ENCODE measurements around the gene FER.

The FER gene

DNA sequence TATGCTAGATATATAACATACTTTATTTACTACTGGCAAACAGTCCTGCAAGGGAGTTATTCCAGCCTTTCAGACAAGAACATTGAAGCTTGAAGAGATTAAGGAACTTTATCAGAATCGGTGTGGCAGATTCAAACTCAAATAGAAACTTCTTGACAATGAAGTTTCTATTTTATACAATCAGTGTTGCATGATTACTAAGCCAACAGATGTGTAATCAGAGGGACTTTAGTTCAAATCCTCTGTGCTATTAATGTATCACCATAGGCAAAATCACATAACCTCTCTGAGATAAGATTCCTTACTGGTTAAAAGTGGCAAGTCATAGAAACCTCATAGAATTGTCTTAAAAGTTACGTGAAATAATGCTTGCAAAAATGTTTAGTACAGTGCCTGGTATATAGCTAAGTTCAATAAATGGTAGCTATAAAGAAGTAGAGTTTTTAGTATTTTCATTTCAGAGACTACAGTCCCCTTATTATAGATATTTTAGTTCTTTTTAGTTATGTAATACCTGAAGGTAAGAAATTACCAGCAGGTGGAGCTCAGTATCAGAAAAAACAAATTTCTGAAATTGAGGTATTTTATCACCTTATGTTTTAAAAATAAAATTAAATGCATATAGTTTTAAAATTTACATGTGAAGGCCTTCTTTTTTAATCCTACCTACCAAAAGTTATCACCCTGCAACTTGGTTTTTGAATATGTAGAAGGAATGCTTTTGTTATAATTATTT, 172.1 kb downstream of the FER start:
- peak; percentile 22 for DNase-seq (ENCODE audit: low spot score)
- in situ Hi-C loops (cut with MboI; ENCODE audit: low pct_unique_long_range_greater_than_20kb, low sequenced_read_pairs, unreplicated experiment), result loop anchor here (25.0 kb wide), 3 partner anchors 232 to 543 kb away; no protein-coding TSS in a partner anchor
- TF ChIP-seq, protein P1, sequence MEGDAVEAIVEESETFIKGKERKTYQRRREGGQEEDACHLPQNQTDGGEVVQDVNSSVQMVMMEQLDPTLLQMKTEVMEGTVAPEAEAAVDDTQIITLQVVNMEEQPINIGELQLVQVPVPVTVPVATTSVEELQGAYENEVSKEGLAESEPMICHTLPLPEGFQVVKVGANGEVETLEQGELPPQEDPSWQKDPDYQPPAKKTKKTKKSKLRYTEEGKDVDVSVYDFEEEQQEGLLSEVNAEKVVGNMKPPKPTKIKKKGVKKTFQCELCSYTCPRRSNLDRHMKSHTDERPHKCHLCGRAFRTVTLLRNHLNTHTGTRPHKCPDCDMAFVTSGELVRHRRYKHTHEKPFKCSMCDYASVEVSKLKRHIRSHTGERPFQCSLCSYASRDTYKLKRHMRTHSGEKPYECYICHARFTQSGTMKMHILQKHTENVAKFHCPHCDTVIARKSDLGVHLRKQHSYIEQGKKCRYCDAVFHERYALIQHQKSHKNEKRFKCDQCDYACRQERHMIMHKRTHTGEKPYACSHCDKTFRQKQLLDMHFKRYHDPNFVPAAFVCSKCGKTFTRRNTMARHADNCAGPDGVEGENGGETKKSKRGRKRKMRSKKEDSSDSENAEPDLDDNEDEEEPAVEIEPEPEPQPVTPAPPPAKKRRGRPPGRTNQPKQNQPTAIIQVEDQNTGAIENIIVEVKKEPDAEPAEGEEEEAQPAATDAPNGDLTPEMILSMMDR (IDR thresholded peaks at IDR 0.05; ENCODE audit: extremely low read depth, insufficient read depth, missing control alignments), result peak; percentile 30

DNA sequence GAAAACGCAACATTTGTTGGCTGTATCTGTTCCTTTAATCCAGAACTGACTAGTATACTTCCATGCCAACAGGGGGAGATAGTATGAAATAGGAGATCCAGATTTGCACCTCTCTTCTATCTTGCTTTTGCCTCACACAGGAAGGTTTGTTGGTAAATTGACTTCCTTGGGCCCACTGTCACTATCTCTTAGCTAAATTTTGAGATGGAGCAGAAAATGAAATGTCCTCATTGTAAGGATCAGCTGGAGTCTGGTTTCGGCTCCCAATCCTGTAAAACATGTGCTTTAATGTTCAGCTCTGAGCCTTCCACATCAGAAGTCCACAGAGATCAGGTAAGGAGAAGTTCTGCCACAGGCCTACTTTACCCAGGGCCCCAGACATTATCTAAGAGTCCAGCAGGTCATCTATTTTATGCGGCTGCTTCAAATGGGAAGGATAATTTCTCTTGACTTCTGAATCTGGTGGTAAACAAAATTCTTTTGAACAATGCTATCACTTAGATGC, 176.8 kb downstream of the FER start:
- TF ChIP-seq, protein P1 (IDR thresholded peaks at IDR 0.05; ENCODE audit: extremely low read depth, insufficient read depth, missing control alignments), result no peak
- DNase-seq (ENCODE audit: low spot score), result no peak
- in situ Hi-C loops (cut with MboI; ENCODE audit: low pct_unique_long_range_greater_than_20kb, low sequenced_read_pairs, unreplicated experiment), result loop anchor here (25.0 kb wide), 3 partner anchors 237 to 538 kb away; no protein-coding TSS in a partner anchor

GRCh38 chr5:108925073-108925472, 177.4 kb downstream of the FER start:
- TF ChIP-seq, protein P1 (IDR thresholded peaks at IDR 0.05; ENCODE audit: extremely low read depth, insufficient read depth, missing control alignments), result no peak
- in situ Hi-C loops (cut with MboI; ENCODE audit: low pct_unique_long_range_greater_than_20kb, low sequenced_read_pairs, unreplicated experiment), result no loop called here
- DNase-seq (ENCODE audit: low spot score), result no peak

- no peak for DNase-seq (ENCODE audit: low spot score)
- in situ Hi-C loops (cut with MboI; ENCODE audit: low pct_unique_long_range_greater_than_20kb, low sequenced_read_pairs, unreplicated experiment), result no loop called here
- TF ChIP-seq, protein P1 (IDR thresholded peaks at IDR 0.05; ENCODE audit: extremely low read depth, insufficient read depth, missing control alignments), result no peak
Measured at GRCh38 chr5:108930107-108930506, 182.4 kb downstream of the FER start.

GRCh38 chr5:108935611-108936010, 187.9 kb downstream of the FER start:
- in situ Hi-C loops (cut with MboI; ENCODE audit: low pct_unique_long_range_greater_than_20kb, low sequenced_read_pairs, unreplicated experiment), result no loop called here
- DNase-seq (ENCODE audit: low spot score), result no peak
- TF ChIP-seq, protein P1 (IDR thresholded peaks at IDR 0.05; ENCODE audit: extremely low read depth, insufficient read depth, missing control alignments), result no peak

- in situ Hi-C loops (cut with MboI; ENCODE audit: low pct_unique_long_range_greater_than_20kb, low sequenced_read_pairs, unreplicated experiment), result no loop called here
- TF ChIP-seq, protein P1 (IDR thresholded peaks at IDR 0.05; ENCODE audit: extremely low read depth, insufficient read depth, missing control alignments), result no peak
- no peak for DNase-seq (ENCODE audit: low spot score)
Measured at GRCh38 chr5:108937221-108937620, 189.5 kb downstream of the FER start.
